Cardiac septum (tissue), 1 donor: Measurements from ENCODE around the gene STX8. TPM values are rescaled to one million over a fixed set of nuclear protein-coding genes. Genes with fewer than 3 reads are reported as not detected.

Experiments used
- DNase-seq: peaks from one replicate; pipeline ENCODE4 v3.0.0-alpha.2; 2020; ENCODE audit warnings: low spot score
- intact Hi-C: fragments of 100-400 bp; cut with DNase I; formaldehyde crosslinking; loops from one replicate; pipeline ENCODE4 v1.14.0; 2022
- total RNA-seq: library from RNA; stranded (reverse); fragmentation: NEBNext Ultra II Directional; extraction: Animal tissue kit (Norgen Biotek cat#: 25700); gene quantifications from one replicate; pipeline ENCODE4 v1.2.1, GENCODE V29; 2021
- donor health status: DM: no; HTN: no; CAD: no.

STX8 gene
- total RNA-seq, 1 donor from 2014 or later, result 53.0 TPM

DNA sequence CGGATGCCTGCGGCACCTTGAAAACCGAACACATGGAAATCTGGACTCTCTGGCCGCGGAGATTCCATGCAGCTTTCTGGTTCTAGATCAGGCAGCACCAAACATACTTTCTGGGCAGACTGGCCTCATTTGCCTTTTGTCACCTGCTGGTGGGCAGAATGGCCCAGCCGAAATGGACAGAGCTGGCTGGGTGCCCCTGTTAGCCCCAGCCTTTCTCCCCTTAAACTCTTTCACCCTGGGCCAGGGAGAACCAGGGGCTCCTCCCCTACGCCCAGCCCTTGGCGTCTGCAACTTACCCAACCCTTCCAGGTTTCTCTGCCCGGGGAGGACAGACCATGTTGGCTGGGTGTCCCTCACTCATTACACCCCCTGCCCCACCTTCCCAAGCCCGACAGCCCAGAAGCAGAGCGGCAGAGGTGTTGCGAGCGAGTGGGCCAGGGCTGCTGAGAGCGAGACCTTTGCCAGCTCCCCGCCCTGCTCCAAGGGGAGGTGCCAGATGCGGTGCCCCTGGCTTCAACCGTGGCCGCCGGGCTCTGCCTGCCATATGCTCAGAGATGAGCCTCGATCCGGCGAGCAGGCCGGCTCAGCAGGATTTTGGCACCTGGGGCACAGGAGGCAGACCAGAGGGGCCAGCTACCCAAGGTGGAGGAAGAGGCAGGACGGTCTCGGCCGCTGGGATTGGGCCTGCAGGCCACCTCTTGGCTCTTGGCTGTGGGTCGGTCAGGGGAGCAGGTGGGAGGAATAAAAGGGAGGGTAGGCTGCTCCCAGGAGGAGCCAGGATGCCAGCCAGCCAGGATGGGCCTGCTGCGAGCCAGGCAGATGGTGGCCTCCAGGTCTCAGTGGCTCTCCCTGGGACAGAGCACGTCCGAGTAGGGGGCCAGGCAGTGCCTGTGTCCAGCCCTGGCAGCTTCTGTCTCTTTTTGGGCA, 363.0 kb downstream of the STX8 start:
- intact Hi-C loops, result no loop called here
- no peak for DNase-seq

DNA sequence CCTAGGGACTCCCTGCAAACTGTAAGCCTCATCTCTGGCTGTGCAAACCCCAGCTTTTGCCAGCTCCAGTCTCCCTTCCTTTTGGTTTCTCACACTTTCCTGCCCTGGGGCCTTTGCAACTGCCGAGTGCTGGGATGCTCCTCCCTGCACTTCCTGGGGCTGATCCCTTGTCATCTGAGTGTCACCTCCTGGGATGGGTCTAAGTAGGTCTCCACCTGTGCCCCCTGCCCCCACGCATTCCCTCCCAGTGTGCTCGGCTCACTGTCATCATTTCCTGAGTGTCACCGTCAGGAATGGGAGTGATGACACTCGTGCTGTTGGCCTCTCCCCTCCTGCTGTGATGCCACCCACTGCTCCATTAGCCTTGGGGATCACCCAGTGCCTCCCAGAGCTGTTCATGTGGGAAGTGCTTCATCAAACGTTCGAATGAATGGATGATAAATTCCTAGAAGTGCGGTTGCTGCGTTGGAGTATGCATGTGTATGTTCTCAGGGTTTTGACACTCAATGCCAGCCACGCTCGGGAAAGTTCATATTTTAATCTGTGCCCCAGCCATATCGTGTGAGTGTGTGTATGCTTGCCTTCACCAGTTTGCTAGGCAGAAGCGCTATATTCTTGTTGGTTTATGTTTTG, 364.4 kb downstream of the STX8 start:
- intact Hi-C loops, result no loop called here
- DNase-seq, result no peak

DNA sequence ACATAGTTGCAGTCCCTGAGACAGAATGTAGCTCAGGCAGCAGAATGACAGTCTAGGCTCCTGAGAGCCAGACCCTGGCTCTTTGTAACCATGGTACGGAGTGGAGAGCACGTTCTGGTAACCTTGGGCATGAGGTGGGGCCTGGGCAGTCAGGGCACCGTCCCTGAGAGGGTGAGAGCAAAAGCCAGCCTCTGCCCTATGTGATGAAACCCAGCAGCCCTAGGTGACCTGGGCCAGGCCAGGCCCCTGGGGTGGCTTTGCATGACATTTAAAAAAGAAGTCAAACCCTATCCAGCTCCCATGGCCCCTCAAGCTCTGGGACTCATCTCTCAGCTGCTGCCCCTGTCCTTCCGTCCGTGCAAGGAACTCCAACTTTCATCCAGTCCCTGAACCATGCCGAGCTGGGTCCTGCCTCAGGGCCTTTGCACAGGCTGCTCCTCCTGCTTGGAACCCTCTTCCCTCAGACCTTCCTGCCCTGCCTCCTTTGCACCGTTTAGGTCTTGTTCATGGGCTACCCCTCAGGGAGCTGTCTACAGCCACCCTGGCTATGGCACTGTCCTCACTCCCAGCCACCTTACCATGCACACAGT, 365.7 kb downstream of the STX8 start:
- intact Hi-C loops, result no loop called here
- no peak for DNase-seq

DNA sequence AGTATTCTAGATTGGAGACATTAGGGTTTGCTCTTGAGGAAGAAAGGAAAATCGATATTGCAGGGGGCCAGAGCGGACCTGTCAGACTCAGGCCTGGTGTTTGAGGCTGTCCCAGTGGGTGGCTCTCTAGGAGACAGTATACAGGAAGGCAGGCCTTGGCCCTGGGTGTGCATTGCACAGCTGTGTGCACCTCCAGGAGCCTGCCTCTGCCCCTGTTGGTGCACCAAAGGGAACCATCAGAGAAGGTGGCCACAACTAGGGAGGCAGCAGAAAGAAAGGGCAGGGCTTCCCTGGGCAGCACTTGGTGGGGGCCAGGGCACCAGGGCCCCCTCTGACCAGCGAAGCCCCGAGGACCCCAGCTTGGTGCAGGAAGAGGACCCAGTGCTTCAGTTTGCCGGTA, 366.3 kb downstream of the STX8 start:
- no peak for DNase-seq
- intact Hi-C loops, result no loop called here

DNA sequence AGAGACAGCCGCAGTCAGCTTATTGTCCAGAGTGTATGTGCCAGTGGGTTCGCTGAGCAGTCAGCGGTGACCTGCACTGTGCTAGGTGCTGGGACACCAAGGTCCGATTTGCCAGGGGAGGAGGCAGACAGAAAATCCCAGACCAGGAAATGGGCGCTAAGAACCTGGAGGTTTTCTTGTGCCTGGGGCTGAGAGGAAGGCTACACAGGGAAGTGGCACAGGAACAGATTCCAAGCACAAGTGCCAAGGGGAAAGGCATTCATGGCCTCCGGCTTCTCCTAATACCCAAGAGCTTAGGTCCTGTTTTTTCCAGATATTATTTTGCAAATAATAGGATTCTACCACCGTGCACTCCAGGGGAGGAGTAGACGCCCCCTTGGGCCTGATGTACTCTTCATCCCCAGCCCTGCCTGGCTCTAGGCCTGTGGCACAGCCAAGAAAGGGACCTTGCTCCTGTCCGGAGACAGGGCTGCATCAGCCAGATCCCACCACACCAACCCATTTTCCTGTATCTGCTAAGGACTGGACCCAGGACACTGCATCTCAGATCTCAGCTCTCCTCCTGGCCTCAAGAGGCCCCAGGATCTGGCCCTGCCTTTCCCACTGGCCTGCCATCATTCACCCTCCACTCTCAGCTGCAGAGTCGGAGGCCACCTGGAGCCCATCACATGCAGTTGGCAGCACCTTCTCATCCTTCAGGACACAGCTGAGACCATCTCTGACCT, 367.1 kb downstream of the STX8 start:
- intact Hi-C loops, result no loop called here
- no peak for DNase-seq

DNA sequence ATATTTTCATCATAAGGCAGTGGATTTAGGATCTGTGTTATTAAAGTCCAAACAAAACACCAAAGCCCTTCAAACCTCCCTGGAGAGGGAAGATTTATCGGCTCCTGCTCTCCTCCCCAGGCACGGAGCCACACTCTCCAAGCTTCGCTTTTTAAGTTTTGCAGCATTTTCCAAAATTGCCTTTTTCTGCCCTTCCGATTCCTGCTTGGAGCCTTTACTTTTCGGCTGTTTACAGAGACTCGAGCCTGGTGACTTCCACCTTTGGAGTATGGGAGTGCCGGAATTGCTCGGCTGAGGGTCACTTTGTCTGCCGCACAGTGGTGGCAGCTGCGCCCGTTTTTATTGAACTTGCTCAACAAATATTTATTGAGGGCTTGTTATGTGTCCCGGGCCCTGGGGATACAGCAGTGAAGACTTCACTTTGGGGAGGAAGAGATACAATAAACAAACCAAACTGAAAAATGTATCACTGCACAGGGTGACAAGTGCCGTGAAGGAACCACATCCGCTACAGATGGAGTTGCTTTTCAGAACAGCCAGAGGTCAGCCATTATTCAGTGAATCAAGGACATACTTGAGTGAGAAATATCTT, 368.8 kb downstream of the STX8 start:
- no peak for DNase-seq
- intact Hi-C loops, result no loop called here

DNA sequence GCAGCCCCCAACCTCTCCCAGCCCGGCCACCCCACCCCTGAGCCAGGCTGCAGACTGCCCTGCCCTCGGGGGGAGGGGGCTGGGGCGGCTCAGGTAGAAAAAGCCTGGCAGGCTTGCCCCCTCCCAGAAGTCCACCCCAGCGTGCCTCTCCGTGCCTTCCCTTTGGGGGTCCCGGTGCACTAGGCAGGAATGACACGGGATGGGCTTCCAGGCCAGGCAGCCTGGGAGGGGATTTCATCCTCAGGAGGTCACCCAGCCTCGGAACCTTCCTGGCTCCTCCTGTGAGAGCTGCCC, 369.3 kb downstream of the STX8 start:
- DNase-seq, result no peak
- intact Hi-C loops, result no loop called here

DNA sequence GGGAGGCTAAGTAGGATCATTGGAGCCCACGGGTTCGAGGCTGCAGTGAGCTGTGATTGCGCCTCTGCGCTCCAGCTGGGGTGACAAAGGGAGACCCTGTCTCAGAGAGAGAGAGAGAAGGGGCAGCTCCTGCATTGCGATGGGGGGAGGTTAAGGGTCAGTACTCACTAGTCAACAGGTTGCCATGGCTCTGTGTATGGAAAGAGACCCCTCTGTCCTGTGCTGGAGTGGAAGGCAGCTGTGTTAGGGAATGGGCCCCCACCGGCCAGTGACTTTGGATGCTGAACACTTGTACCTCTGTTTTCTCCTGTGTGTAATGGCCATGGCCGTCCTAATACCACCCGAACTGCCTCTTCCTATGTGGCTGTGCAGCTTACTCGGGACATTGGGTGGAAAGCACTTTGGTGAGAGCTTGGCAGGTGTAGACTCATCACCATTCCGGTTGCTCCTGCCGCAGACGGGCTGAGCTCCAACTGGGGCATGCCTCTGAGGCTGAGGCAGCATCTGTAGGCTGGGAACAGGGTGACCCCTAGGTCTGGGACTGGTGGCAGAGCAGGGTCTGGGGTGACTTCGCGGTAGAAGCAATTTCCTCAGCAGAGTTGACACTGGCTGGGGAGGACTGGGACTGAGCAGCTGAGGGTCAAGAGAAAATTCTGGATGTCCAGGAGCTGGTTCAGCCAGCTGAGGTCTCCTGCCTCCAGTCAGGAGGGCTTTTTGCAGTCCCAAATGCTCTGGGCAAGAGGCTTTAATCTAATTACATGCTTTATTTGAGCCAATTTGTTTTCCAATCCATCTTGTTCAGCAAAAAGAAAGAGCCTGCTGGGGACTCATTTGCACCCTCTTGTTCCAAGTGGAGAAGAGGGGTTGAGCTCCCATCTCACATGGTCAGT, 369.9 kb downstream of the STX8 start:
- intact Hi-C loops, result no loop called here
- DNase-seq, result no peak

DNA sequence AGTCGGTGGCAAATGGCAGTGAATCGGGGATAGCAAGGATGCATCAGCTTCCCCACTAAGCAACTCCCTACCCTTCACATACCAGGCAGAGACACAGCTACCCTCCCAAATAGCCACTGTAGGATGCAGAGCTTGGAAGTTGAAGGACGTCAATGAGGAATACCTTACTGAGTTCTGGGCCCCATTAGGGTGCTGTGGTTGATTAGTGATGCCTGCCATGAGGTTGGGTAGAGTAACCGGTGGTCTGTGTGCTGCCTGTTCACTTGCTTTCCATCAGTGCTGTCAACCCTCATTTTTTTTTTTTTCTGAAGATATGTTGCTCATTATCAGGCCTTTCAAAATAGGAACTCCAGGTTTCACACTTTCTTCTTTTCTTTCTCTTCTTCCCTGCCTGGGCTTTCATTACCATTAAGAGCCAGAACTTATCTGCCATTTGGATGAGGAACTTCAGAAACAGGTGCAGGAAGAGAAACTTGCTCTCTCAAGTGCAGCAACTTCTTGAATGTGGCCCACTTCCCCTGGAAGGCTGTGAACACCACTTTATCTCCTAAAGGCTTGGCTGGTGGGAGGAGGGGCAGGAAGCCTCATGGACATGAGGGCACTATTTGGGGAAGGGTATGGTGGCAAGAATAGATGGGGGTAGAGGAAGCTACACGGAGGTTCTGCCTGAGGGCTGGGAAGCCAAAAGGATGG, 370.8 kb downstream of the STX8 start:
- no peak for DNase-seq
- intact Hi-C loops, result no loop called here

DNA sequence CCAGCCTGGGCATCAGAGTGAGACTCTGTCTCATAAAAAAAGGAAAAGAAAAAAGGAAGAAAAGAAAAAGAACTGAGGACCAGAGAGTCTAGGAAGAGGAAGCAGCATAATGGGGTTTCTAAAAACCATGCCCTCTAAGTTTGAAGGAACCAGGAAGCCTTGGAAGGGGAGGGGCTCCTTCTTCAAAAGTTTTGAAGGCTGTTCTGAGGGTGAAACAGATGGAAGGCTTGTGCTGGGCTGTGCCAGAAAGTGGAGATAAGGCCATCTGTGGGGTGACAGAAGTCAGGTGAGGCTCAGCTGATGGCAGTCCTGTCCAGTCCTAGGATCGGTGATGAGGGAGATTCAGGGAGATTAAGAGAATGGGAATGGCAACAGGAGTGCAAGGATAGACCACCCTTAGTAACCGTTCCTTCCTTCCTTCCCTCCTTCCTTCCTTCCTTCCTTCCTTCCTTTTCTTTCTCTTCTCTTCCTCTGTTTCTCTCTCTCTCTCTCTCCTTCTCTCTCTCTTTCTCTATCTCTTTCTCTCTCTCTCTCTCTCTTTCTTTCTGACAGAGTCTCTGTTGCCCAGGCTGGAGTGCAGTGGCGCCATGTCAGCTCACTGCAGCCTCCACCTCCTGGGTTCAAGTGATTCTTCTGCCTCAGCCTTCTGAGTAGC, 371.7 kb downstream of the STX8 start:
- no peak for DNase-seq
- intact Hi-C loops, result no loop called here

DNA sequence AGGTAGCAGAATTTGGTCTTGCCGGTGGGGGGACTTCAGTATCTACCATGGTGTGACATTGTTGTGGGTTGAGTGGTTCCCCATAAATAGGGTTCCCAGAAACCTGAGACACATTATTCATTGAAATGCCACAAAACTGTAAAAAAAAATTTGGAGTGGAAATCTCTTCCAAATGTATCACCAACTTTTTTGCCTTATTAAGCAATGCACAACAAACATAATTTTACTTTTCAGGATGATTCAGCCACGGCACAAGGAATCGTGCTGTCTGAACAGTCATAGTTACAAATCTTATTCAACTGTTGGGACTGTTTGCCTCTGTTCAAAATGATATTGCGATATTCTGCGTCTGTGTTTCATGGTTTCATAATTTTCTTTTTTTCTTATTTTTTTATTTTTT, 373.1 kb downstream of the STX8 start:
- intact Hi-C loops, result no loop called here

DNA sequence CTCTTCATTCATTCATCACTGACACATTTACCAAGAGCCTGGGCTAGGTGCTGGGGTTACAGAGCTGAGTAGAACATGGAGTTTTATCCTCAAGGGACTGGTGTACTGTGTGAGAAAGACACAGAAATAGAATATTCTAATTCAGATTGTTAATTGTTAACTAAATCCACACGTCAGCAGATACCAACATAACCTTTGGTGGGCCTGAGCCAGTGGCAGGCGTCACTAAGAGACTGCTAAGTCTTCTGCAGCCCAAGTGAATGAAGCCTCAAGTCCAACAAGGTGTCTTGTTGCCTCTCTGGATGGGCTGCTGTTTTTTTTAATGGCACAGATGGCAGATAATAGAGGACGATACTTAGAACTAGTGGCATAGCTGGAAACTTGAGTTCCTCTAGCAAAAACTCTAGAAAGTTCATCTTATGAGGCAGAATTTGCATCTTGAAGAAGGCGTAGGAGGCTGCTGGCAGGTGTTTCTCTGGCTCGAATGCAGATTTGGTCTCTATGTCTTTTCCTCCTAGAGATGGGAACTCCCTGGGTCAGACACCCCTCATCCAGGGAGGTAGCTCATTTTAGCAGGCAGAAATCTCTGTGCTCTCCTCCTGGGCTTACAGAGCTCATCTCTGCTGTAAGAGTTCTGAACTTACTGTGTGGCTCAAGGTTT, 374.8 kb downstream of the STX8 start:
- intact Hi-C loops, result no loop called here
- no peak for DNase-seq

More for the DNA sequence above, 373.1 kb downstream of the STX8 start:
- no peak for DNase-seq

Other genes starting within 250 kb of the STX8 start
- gene CFAP52, start 822 bp upstream of the STX8 start, total RNA-seq, result not detected
- not detected for gene USP43, start 69.7 kb upstream of the STX8 start, total RNA-seq
- gene DHRS7C, start 215.8 kb upstream of the STX8 start, total RNA-seq, result 0.89 TPM
- not detected for gene GSG1L2, start 246.3 kb upstream of the STX8 start, total RNA-seq